ENCODE data around the gene KATNBL1.
"Not testable (repeated sequence)": the region's sequence is repeated elsewhere in the genome, so short reads cannot be mapped to it uniquely, and the experiment has no call there.

KATNBL1 gene

GRCh38 chr15:34188711-34189110 is 21.2 kb downstream of the KATNBL1 start:
- no peak for DNase-seq

- no peak for DNase-seq
Measured at GRCh38 chr15:34185666-34186065, 24.2 kb downstream of the KATNBL1 start.

GRCh38 chr15:34182942-34183341 is 27.0 kb downstream of the KATNBL1 start:
- DNase-seq = no peak

DNA sequence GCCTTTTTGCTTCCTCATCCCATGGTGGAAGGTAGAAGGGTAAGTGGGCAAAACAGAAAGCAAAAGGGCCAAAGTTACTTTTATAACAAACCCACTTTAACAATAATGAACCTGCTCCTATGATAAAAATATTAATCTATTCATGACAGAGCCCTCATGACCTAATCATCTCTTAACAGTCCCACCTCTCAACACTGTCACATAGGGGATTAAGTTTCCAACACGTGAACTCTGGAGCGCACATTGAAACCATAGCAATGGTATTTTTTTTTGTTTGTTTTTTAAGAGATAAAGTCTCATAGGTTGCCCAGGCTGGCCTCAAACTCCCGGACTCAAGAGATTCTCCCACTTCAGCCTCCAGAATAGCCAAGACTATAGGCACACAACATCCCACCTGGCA is 30.7 kb downstream of the KATNBL1 start:
- DNase-seq = no peak

DNA sequence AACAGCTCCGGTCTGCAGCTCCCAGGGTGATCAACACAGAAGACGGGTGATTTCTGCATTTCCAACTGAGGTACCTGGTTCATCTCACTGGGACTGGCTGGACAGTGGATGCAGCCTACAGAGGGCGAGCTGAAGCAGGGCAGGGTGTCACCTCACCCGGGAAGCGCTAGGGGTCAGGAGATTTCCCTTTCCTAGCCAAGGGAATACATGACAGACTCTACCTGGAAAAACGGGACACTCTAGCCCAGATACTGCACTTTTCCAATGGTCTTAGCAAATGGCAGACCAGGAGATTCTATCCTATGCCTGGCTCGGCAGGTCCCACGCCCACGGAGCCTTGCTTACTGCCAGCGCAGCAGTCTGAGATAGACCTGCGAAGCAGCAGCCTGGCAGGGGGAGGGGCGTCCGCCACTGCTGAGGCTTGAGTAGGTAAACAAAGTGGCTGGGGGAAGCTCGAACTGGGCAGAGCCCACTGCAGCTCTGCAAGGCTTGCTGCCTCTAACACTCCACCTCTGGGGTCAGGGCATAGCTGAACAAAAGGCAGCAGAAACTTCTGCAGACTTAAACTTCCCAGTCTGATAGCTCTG is 43.8 kb downstream of the KATNBL1 start:
- not testable (repeated sequence) for DNase-seq

- DNase-seq = no peak
Measured at GRCh38 chr15:34161329-34161963, 48.5 kb downstream of the KATNBL1 start.

- no peak for DNase-seq
Measured at GRCh38 chr15:34160735-34161134, 49.2 kb downstream of the KATNBL1 start.

GRCh38 chr15:34158355-34158754 is 51.5 kb downstream of the KATNBL1 start:
- no peak for DNase-seq

DNA sequence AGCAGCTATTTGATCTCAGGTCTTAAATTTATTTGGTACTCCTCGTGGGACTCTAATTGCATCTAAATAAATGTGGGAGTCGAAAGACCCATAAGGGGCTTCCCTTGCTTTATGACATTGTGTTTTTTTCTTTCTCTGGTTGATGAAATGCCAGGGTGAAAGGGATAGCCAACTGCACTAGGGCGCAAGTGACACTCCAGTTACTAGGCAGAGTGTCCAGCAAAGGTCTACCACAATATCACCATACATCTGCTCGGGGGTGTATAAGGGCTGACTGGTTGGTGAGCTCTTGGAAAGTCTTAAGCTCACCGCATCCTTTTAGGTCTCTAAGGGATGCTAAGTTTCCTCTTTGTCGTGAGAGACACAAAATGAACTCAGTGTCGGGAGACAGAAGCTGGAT is 54.0 kb downstream of the KATNBL1 start:
- DNase-seq = no peak

- DNase-seq = no peak
Measured at GRCh38 chr15:34154725-34155204, 55.1 kb downstream of the KATNBL1 start.

GRCh38 chr15:34147371-34148140 is 62.3 kb downstream of the KATNBL1 start:
- DNase-seq = no peak

- DNase-seq = no peak
Measured at GRCh38 chr15:34133511-34133910, 76.4 kb downstream of the KATNBL1 start.

GRCh38 chr15:34132881-34133280 is 77.0 kb downstream of the KATNBL1 start:
- no peak for DNase-seq

DNA sequence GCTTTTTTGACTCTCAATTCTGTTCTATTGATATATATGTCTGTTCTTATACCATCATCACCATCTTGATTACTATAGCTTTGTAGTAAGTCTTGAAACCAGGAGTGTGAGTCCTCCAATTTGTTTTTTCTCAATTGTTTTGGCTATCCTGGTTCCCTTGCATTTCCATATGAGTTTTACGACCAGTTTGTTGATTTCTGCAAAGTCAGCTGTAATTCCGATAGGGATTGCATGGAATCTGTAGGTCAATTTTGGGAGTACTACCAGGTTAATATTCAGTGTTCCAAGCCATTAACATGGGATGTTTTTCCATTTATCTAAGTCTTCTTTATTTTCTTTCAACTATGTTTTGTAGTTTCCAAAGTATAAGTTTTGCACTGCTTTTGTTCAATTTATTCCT is 81.0 kb downstream of the KATNBL1 start:
- DNase-seq = no peak

DNA sequence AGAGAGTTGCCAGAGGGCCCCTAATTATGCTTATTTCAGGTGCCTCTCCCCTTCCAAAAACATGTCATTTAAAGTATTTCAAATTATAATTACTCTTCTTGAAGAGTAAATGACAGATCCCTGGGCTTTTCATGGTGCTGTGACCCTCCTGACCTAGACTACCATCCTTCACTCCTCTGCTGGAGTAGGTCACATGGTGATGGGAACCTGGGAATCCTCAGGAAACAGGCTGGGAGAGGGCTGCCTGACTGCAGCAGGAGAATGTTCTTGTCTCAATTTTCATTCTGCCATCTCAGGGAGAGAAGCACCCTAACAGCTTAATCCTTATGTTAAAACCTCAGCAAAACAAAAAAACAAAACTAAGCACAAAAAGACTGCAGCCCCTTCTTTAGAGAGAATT is 83.4 kb downstream of the KATNBL1 start:
- DNase-seq = no peak

- DNase-seq = no peak
Measured at GRCh38 chr15:34125945-34126344, 84.0 kb downstream of the KATNBL1 start.

- DNase-seq = no peak
Measured at GRCh38 chr15:34124651-34125050, 85.2 kb downstream of the KATNBL1 start.

DNA sequence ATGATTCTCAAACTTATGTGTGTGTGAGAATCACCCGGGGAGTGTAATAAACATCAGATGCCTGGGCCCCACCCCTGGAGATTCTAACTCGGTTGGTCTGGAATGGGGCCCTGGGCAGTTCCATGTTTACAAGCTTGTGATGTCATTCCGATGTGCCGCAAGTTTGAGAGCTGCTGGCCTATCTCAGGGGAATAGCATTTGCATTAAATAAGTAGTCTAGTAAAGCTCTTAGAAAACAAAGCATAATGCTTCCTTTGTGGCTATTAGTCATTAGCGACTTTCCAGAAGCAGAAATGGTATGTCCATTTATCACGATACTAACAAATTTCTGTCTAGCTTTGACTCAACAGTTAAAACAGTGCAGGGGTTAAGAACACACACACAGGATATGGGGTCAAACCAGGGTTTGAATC is 87.1 kb downstream of the KATNBL1 start:
- no peak for DNase-seq

- DNase-seq = not testable (repeated sequence)
Measured at GRCh38 chr15:34121786-34122185, 88.1 kb downstream of the KATNBL1 start.

GRCh38 chr15:34120420-34120819 is 89.5 kb downstream of the KATNBL1 start:
- not testable (repeated sequence) for DNase-seq

DNA sequence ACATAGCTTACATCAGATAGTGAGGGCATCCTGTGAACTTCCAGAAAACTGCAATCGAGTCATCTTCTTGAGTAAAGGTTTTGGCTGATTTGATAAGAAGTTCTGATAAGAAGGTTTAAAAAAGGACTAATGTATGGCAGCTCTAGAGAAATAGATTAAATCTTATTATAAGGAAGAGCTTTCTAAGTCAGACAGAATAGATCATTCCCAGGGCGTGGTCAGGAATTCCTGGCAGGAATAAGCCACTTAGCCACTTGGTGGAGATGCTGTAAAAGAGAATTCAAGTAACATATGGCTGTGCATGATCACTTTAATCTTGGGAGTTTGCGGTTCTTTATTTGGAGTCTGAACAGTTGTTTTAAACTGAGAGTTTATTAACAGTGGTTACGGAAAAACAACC is 90.6 kb downstream of the KATNBL1 start:
- no peak for DNase-seq

DNA sequence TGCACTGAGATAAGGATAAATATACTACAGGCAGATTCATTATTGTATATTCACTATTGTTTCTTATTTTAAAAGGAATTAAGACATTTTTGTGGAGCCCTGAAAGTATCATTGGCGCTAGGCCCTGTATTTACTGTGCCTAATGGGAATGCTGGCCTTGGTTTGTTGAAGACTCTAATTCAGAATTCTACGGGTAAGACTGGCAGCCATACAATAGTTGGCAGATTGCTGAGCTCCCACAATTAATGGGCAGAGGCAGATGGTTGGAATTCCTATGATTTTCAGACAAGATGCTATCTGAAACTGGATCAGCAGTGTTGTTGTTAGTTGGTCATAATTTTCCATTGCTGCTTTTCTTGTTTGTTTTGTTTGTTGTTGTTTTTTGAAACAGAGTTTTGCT is 93.3 kb downstream of the KATNBL1 start:
- no peak for DNase-seq

- DNase-seq = no peak
Measured at GRCh38 chr15:34114739-34115138, 95.2 kb downstream of the KATNBL1 start.

DNA sequence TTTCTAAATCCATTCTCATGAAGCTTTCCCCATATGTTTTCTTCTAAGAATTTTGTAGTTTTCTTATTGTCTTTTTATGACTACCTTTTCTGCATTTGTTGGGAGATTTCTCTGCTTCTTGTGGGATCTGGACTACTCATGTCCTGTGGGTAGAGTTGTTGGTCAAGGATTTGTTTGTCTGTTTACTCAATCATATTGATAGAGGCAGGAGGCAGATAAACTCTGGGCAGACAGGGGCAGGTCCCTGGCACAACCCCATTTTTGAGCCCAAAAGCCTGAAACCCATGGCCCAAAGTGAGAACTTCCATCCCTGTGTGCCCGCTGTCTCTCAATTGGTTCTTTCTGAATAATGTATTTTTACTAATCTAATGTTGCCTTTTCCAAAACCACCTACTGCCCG is 95.7 kb downstream of the KATNBL1 start:
- DNase-seq = no peak

All from activated CD4-positive, alpha-beta T cell treated with anti-CD3 and anti-CD28 coated beads for 1 hour (primary cell).